Neural progenitor cell (in vitro differentiated cells): ENCODE measurements around the gene PRRT2. TPM values are rescaled to one million over a fixed set of nuclear protein-coding genes. Genes with fewer than 3 reads are reported as not detected.
A peak's percentile ranks its signal among the peaks of the same experiment; 100 is the strongest.

ENCODE experiments used
- DNase-seq: peaks from one replicate; pipeline ENCODE4 v3.0.0-alpha.2; 2016; ENCODE audit warnings: low spot score
- H2AFZ ChIP-seq: fragments of 200-600 bp; sonication (generic); replicated peaks from 2 replicates; pipeline ENCODE4 v1.6.1; 2016; ENCODE audit warnings: antibody characterized with exemption
- H3F3A ChIP-seq: fragments of 200-600 bp; sonication (generic); 2 replicates; pipeline ENCODE4 v1.6.1; 2016; ENCODE audit warnings: antibody characterized with exemption, low read depth
- H3K27ac ChIP-seq: fragments of 200-600 bp; sonication (generic); 2 replicates; pipeline ENCODE4 v1.5.1; 2016; ENCODE audit warnings: mild to moderate bottlenecking
- H3K27me3 ChIP-seq: fragments of 200-600 bp; sonication (generic); 2 replicates; pipeline ENCODE4 v1.6.1; 2016; ENCODE audit warnings: mild to moderate bottlenecking, moderate library complexity
- H3K36me3 ChIP-seq: fragments of 200-600 bp; sonication (generic); 2 replicates; pipeline ENCODE4 v1.5.1; 2016
- H3K4me1 ChIP-seq: fragments of 200-600 bp; sonication (generic); 2 replicates; pipeline ENCODE4 v1.6.1; 2016; ENCODE audit warnings: mixed run types
- H3K4me2 ChIP-seq: fragments of 200-600 bp; sonication (generic); 2 replicates; pipeline ENCODE4 v1.6.1; 2016
- H3K4me3 ChIP-seq: fragments of 200-600 bp; sonication (generic); 2 replicates; pipeline ENCODE4 v1.5.1; 2016
- H3K79me2 ChIP-seq: fragments of 200-600 bp; sonication (generic); 2 replicates; pipeline ENCODE4 v1.6.1; 2016; ENCODE audit warnings: low read depth
- H3K9ac ChIP-seq: fragments of 200-600 bp; sonication (generic); 2 replicates; pipeline ENCODE4 v1.6.1; 2016
- H3K9me3 ChIP-seq: fragments of 200-600 bp; sonication (generic); 2 replicates; pipeline ENCODE4 v1.5.1; 2016; ENCODE audit warnings: low read depth
- H4K20me1 ChIP-seq: fragments of 200-600 bp; sonication (generic); 2 replicates; pipeline ENCODE4 v1.6.1; 2016; ENCODE audit warnings: low read depth
- H3K27ac Mint-ChIP-seq: 3 replicates; pipeline ENCODE4 v1.8.0; 2021; ENCODE audit warnings: mixed read lengths
- H3K27me3 Mint-ChIP-seq: 2 replicates; pipeline ENCODE4 v1.8.0; 2022; ENCODE audit warnings: low read depth, mild to moderate bottlenecking, inconsistent platforms, moderate library complexity, mixed read lengths; ENCODE audit not compliant: insufficient read depth
- H3K36me3 Mint-ChIP-seq: 3 replicates; pipeline ENCODE4 v1.8.0; 2021; ENCODE audit warnings: mixed read lengths
- H3K4me1 Mint-ChIP-seq: 3 replicates; pipeline ENCODE4 v1.8.0; 2021; ENCODE audit warnings: mixed read lengths
- H3K4me3 Mint-ChIP-seq: 3 replicates; pipeline ENCODE4 v1.8.0; 2021; ENCODE audit warnings: mild to moderate bottlenecking, moderate library complexity, mixed read lengths
- H3K9me3 Mint-ChIP-seq: 3 replicates; pipeline ENCODE4 v1.8.0; 2020; ENCODE audit warnings: mixed read lengths
- CTCF ChIP-seq: fragments of 200-600 bp; sonication (generic); IDR thresholded peaks from 2 replicates; pipeline ENCODE4 v1.5.1; 2017; ENCODE audit warnings: antibody characterized with exemption, mild to moderate bottlenecking
- EZH2 ChIP-seq: fragments of 200-600 bp; sonication (generic); IDR thresholded peaks from 2 replicates; pipeline ENCODE4 v1.6.1; 2017; ENCODE audit warnings: antibody characterized with exemption, mild to moderate bottlenecking, moderate library complexity
- EZH2phosphoT487 ChIP-seq: fragments of 200-600 bp; sonication (generic); IDR thresholded peaks from 2 replicates; pipeline ENCODE4 v1.6.1; 2017; ENCODE audit warnings: antibody characterized with exemption
- total RNA-seq: library from RNA; depleted of rRNA; stranded (reverse); fragments of >200 nt; gene quantifications from 2 replicates; pipeline ENCODE4 v1.2.3, GENCODE V29; 2015; ENCODE audit warnings: low replicate concordance

The PRRT2 gene
- total RNA-seq, 1 donor from 2014 or later, result 23.5 TPM

DNA sequence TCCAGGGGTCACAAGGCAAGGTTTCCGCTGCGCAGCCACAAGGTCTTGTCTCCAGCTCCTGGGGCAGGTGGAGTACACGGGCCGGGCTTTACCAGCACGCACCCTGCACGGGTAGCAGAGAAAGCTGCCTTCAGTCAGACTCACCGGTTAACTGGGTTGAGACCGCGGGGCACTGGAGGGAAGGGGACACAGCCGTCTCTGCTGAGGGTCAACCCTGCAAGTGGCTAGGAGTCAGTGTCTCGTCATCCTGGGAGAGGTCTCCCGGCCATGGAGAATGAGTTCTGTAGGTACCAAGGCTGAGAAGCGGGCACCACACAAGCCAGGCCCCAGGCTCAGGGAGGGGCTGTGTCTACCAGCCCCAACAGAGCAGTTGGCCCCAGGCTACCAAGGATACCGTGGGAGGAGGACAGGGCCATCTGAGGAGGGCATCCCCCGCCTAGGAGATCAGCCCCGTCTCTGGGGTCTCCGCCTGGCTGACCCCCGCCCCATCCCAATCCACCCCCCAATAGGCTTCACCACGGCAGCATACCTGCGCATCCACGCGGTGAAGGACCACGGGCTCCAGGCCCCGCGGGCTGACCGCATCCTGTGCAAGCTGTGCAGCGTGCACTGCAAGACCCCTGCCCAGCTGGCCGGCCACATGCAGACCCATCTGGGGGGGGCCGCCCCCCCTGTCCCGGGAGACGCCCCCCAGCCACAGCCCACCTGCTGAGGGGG is 2.8 kb upstream of the PRRT2 start:
- H2AFZ ChIP-seq, result no peak overlapping the region
- Mint-ChIP-seq H3K36me3 (peaks cover 7% of the 10 kb centered on the region), H3K4me1 (peaks cover 54% of the 10 kb centered on the region), H3K4me3 (peak overlapping the region; percentile 87), H3K27me3 (peaks cover 15% of the 10 kb centered on the region), H3K27ac (no peak overlapping the region), H3K9me3 (no peaks in the 10 kb centered on the region)
- TF ChIP-seq EZH2 (no peak), EZH2phosphoT487 (no peak), CTCF (no peak)
- H3K36me3 ChIP-seq, result no peaks in the 10 kb centered on the region
- peaks cover 52% of the 10 kb centered on the region for H3K4me1 ChIP-seq
- no peaks in the 10 kb centered on the region for H3K9me3 ChIP-seq
- no peak for DNase-seq
- peaks cover 62% of the 10 kb centered on the region for H3K79me2 ChIP-seq
- H3K27me3 ChIP-seq, result no peaks in the 10 kb centered on the region
- H3K4me3 ChIP-seq, result peak overlapping the region; percentile 72
- H3K9ac ChIP-seq, result no peak overlapping the region
- H3K27ac ChIP-seq, result peak overlapping the region; percentile 55
- H3F3A ChIP-seq, result peaks cover 80% of the 10 kb centered on the region
- peak overlapping the region; percentile 88 for H3K4me2 ChIP-seq
- peaks cover 37% of the 10 kb centered on the region for H4K20me1 ChIP-seq

GRCh38 chr16:29809850-29810698 is 1.9 kb upstream of the PRRT2 start:
- H3K4me2 ChIP-seq, result peak overlapping the region; percentile 88
- no peaks in the 10 kb centered on the region for H3K36me3 ChIP-seq
- peaks cover 80% of the 10 kb centered on the region for H3F3A ChIP-seq
- Mint-ChIP-seq H3K4me3 (peak overlapping the region; percentile 98), H3K4me1 (peaks cover 58% of the 10 kb centered on the region), H3K27ac (no peak overlapping the region), H3K27me3 (peaks cover 15% of the 10 kb centered on the region), H3K36me3 (peaks cover 7% of the 10 kb centered on the region), H3K9me3 (no peaks in the 10 kb centered on the region)
- H2AFZ ChIP-seq, result no peak overlapping the region
- no peak overlapping the region for H3K9ac ChIP-seq
- TF ChIP-seq EZH2 (no peak), EZH2phosphoT487 (no peak)
- H3K27me3 ChIP-seq, result no peaks in the 10 kb centered on the region
- peak overlapping the region; percentile 83 for H3K4me3 ChIP-seq
- no peaks in the 10 kb centered on the region for H3K9me3 ChIP-seq
- DNase-seq, result peak; percentile 52
- peak overlapping the region; percentile 69 for H3K27ac ChIP-seq
- peaks cover 41% of the 10 kb centered on the region for H4K20me1 ChIP-seq
- H3K4me1 ChIP-seq, result peaks cover 48% of the 10 kb centered on the region
- H3K79me2 ChIP-seq, result peaks cover 67% of the 10 kb centered on the region

GRCh38 chr16:29810699-29811169 is 1.3 kb upstream of the PRRT2 start:
- peak; percentile 46 for DNase-seq
- peak overlapping the region; percentile 88 for H3K4me2 ChIP-seq
- peaks cover 52% of the 10 kb centered on the region for H3K4me1 ChIP-seq
- no peaks in the 10 kb centered on the region for H3K9me3 Mint-ChIP-seq
- no peaks in the 10 kb centered on the region for H3K36me3 ChIP-seq
- H3K4me1 Mint-ChIP-seq, result peaks cover 61% of the 10 kb centered on the region
- peaks cover 14% of the 10 kb centered on the region for H3K27me3 Mint-ChIP-seq
- peak overlapping the region; percentile 98 for H3K4me3 Mint-ChIP-seq
- peaks cover 84% of the 10 kb centered on the region for H3F3A ChIP-seq
- H3K27ac Mint-ChIP-seq, result no peak overlapping the region
- no peaks in the 10 kb centered on the region for H3K27me3 ChIP-seq
- H3K27ac ChIP-seq, result peak overlapping the region; percentile 69
- H2AFZ ChIP-seq, result no peak overlapping the region
- H3K36me3 Mint-ChIP-seq, result peaks cover 7% of the 10 kb centered on the region
- peak overlapping the region; percentile 83 for H3K4me3 ChIP-seq
- no peak overlapping the region for H3K9ac ChIP-seq
- H3K9me3 ChIP-seq, result no peaks in the 10 kb centered on the region
- H3K79me2 ChIP-seq, result peaks cover 71% of the 10 kb centered on the region
- H4K20me1 ChIP-seq, result peaks cover 45% of the 10 kb centered on the region
- TF ChIP-seq EZH2 (no peak), CTCF (no peak), EZH2phosphoT487 (no peak)
